ENCODE results near the gene EFHC2.

- TF ChIP-seq, protein P1, sequence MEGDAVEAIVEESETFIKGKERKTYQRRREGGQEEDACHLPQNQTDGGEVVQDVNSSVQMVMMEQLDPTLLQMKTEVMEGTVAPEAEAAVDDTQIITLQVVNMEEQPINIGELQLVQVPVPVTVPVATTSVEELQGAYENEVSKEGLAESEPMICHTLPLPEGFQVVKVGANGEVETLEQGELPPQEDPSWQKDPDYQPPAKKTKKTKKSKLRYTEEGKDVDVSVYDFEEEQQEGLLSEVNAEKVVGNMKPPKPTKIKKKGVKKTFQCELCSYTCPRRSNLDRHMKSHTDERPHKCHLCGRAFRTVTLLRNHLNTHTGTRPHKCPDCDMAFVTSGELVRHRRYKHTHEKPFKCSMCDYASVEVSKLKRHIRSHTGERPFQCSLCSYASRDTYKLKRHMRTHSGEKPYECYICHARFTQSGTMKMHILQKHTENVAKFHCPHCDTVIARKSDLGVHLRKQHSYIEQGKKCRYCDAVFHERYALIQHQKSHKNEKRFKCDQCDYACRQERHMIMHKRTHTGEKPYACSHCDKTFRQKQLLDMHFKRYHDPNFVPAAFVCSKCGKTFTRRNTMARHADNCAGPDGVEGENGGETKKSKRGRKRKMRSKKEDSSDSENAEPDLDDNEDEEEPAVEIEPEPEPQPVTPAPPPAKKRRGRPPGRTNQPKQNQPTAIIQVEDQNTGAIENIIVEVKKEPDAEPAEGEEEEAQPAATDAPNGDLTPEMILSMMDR (optimal IDR thresholded peaks at IDR 0.05 in 1 of 3, IDR thresholded peaks at IDR 0.05 in 1 of 3, conservative IDR thresholded peaks at IDR 0.05 in 1 of 3; ENCODE audit: extremely low read depth in 1 of 3, insufficient read depth in 2 of 3, low read length in 3 of 3), result no peak
- TF ChIP-seq EZH2 (IDR thresholded peaks at IDR 0.05; ENCODE audit: low read length), result no peak
These were observed 41.3 kb upstream of the EFHC2 start for GRCh38 chrX:44384688-44385338.
